Mesendoderm (in vitro differentiated cells): Measurements from ENCODE around the gene NIPBL.

Experiments used
- DNase-seq: peaks from one replicate; pipeline ENCODE4 v3.0.0; 2013
- H2AK5ac ChIP-seq: 2 replicates; pipeline ENCODE4 v1.6.1; 2013; ENCODE audit warnings: low read length, inconsistent platforms
- H2BK120ac ChIP-seq: 2 replicates; pipeline ENCODE4 v1.6.1; 2013; ENCODE audit warnings: low read depth, mild to moderate bottlenecking, low read length, moderate library complexity, mixed read lengths
- H2BK15ac ChIP-seq: replicated peaks from 2 replicates; pipeline ENCODE4 v1.6.1; 2013; ENCODE audit warnings: low read depth, mild to moderate bottlenecking, moderate library complexity
- H2BK5ac ChIP-seq: 2 replicates; pipeline ENCODE4 v1.6.1; 2013; ENCODE audit warnings: low read length, inconsistent platforms
- H3K18ac ChIP-seq: 2 replicates; pipeline ENCODE4 v1.6.1; 2013; ENCODE audit warnings: mild to moderate bottlenecking, low read length, mixed read lengths
- H3K23ac ChIP-seq: one replicate; pipeline ENCODE4 v1.6.1; 2013; ENCODE audit warnings: low read length
- H3K27ac ChIP-seq: 2 replicates; pipeline ENCODE4 v1.5.1; 2013; ENCODE audit warnings: low read depth, mild to moderate bottlenecking, inconsistent platforms, low read length, moderate library complexity
- H3K27me3 ChIP-seq: 2 replicates; pipeline ENCODE4 v1.6.1; 2013; ENCODE audit warnings: low read length, control low read depth, mild to moderate bottlenecking, inconsistent platforms; ENCODE audit not compliant: insufficient read depth, poor library complexity
- H3K36me3 ChIP-seq: 2 replicates; pipeline ENCODE4 v1.6.1; 2013; ENCODE audit warnings: low read length, inconsistent platforms; ENCODE audit not compliant: control insufficient read depth, insufficient read depth
- H3K4ac ChIP-seq: one replicate; pipeline ENCODE4 v1.6.1; 2013; ENCODE audit warnings: low read depth, mild to moderate bottlenecking, low read length, moderate library complexity
- H3K4me1 ChIP-seq: 2 replicates; pipeline ENCODE4 v1.6.1; 2013; ENCODE audit warnings: low read depth, low read length, inconsistent platforms; ENCODE audit not compliant: control insufficient read depth
- H3K4me2 ChIP-seq: 2 replicates; pipeline ENCODE4 v1.6.1; 2013; ENCODE audit warnings: low read length
- H3K4me3 ChIP-seq: 2 replicates; pipeline ENCODE4 v1.5.1; 2013; ENCODE audit warnings: mild to moderate bottlenecking, low read length
- H3K56ac ChIP-seq: one replicate; pipeline ENCODE4 v1.6.1; 2013; ENCODE audit warnings: low read length
- H3K79me1 ChIP-seq: 2 replicates; pipeline ENCODE4 v1.6.1; 2013; ENCODE audit warnings: low read length, inconsistent platforms
- H3K79me2 ChIP-seq: 2 replicates; pipeline ENCODE4 v1.6.1; 2013; ENCODE audit warnings: mild to moderate bottlenecking, low read length; ENCODE audit not compliant: control insufficient read depth, insufficient read depth
- H3K9ac ChIP-seq: 2 replicates; pipeline ENCODE4 v1.6.1; 2013; ENCODE audit warnings: low read length, inconsistent platforms
- H4K5ac ChIP-seq: one replicate; pipeline ENCODE4 v1.6.1; 2013; ENCODE audit warnings: low read length
- H4K8ac ChIP-seq: one replicate; pipeline ENCODE4 v1.6.1; 2013; ENCODE audit warnings: low read depth, mild to moderate bottlenecking, control low read depth, low read length, moderate library complexity
- WGBS: extraction: QIAGEN DNeasy Blood & Tissue Kit; methylation state at CpG from one replicate; pipeline ENCODE4 v1.1.7; 2013; ENCODE audit warnings: low lambda C conversion rate, missing lambda C conversion rate; ENCODE audit not compliant: insufficient coverage; ENCODE audit errors: extremely low coverage; 5-methylcytosine and 5-hydroxymethylcytosine counted together

Gene NIPBL

DNA sequence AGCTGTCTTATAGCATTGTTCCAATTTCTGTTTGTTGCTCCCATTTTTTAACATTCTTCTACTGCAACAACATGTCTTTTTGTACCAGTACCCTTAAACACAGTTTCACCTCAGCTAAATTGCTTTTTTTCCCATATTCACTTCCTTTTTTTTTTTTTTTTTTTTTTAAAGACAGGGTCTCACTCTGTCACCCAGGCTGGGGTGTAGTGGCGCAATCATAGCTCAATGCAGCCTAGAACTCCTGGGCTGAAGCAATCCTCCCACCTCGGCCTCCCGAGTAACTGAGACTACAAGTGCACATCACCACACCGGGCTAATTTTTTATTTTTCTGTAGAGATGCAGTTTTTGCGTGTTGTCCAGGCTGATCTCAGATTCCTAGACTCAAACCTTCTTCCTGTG, 161.3 kb downstream of the NIPBL start:
- Histone ChIP-seq H2BK15ac (no peak overlapping the region), H3K4me2 (no peak overlapping the region), H3K4me3 (no peak overlapping the region), H3K79me1 (no peaks in the 10 kb centered on the region), H3K79me2 (no peaks in the 10 kb centered on the region), H3K27me3 (no peaks in the 10 kb centered on the region), H3K27ac (no peak overlapping the region), H3K4me1 (no peaks in the 10 kb centered on the region), H3K36me3 (no peaks in the 10 kb centered on the region), H3K23ac (no peak overlapping the region), H2BK120ac (no peak overlapping the region), H3K56ac (no peak overlapping the region), H2AK5ac (no peak overlapping the region), H3K4ac (no peak overlapping the region), H4K5ac (no peak overlapping the region), H3K9ac (no peak overlapping the region), H2BK5ac (no peak overlapping the region), H3K18ac (no peak overlapping the region), H4K8ac (no peak overlapping the region)
- DNase-seq: no peak
- whole genome bisulfite sequencing: no CpG with 5 or more reads among the region's 5 CpGs

DNA sequence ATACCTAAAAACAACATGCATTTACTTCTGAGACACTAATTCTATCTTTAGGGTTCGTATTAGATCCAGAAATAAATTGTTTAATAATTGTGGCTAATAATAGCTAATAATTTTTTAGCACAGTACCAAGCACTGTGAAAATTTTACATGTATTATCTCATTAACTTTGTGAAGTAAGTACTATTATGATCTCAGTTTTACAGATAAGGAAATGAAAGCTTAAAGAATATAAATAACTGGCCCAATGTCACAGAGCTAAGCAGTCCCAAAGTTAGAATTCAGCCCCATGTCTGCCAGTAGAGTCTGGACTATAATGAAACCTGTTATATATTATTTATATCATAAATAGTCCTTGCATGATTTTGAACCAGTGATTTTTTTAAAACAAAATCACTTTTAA, 163.3 kb downstream of the NIPBL start:
- WGBS: no CpG with 5 or more reads among the region's 1 CpG
- Histone ChIP-seq H3K18ac (no peak overlapping the region), H3K27me3 (no peaks in the 10 kb centered on the region)

DNA sequence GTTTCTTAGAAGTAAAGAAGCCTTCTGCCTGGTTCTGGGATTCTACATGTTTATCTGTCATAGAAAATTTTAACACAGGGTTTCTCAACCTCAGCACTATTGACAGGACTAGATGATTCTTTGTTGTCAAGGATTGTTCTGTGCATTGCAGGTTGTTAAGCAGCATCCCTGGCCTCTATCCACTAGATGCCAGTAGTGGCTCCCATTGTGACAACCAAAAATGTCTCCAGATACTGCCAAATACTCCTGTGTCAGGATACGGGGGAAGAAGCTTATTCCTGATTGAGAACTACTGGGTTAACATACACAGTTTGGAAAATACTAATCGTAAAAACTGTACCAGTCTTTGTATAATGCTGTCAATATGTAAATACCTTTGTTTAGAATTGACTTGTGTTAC, 167.1 kb downstream of the NIPBL start:
- DNase-seq: peak; percentile 61

More for the DNA sequence above, 163.3 kb downstream of the NIPBL start:
- Histone ChIP-seq H2AK5ac (no peak overlapping the region), H2BK120ac (no peak overlapping the region), H3K4me1 (no peaks in the 10 kb centered on the region), H3K79me2 (no peaks in the 10 kb centered on the region), H3K4ac (no peak overlapping the region), H3K9ac (no peak overlapping the region), H2BK5ac (no peak overlapping the region), H3K23ac (no peak overlapping the region), H3K27ac (no peak overlapping the region), H3K56ac (no peak overlapping the region), H4K5ac (no peak overlapping the region), H3K36me3 (no peaks in the 10 kb centered on the region), H3K4me3 (no peak overlapping the region), H2BK15ac (no peak overlapping the region), H4K8ac (no peak overlapping the region), H3K79me1 (no peaks in the 10 kb centered on the region), H3K4me2 (no peak overlapping the region)
- no peak for DNase-seq

DNA sequence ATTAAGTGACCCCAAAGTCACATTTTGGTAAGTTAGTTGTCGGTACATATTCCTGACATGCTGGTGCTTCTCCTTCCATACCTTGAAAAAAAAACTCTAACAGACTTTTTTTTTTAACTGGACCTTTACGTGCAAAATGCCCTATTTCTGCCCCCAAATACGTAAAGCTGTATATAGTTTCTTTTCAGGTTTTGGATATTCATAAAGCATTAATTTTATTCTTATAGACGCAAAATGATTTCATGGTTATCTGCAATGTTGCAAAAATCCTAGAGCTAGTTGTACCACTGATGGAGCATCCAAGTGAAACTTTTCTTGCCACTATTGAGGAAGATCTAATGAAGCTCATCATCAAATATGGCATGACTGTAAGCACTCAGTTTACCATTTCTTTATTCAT, 167.6 kb downstream of the NIPBL start:
- Histone ChIP-seq H2AK5ac (no peak overlapping the region), H3K27ac (no peak overlapping the region), H3K4me3 (no peak overlapping the region), H3K9ac (no peak overlapping the region), H2BK15ac (no peak overlapping the region), H4K8ac (no peak overlapping the region), H3K36me3 (no peaks in the 10 kb centered on the region), H3K4me1 (no peaks in the 10 kb centered on the region), H3K79me2 (no peaks in the 10 kb centered on the region), H2BK120ac (no peak overlapping the region), H3K56ac (no peak overlapping the region), H3K23ac (no peak overlapping the region), H3K79me1 (no peaks in the 10 kb centered on the region), H3K4ac (no peak overlapping the region), H3K4me2 (no peak overlapping the region), H3K27me3 (no peaks in the 10 kb centered on the region), H2BK5ac (no peak overlapping the region), H3K18ac (no peak overlapping the region), H4K5ac (no peak overlapping the region)
- DNase-seq: no peak
- WGBS: no CpG with 5 or more reads among the region's 4 CpGs

More for the DNA sequence above, 167.1 kb downstream of the NIPBL start:
- H2BK15ac ChIP-seq: no peak overlapping the region
- no peaks in the 10 kb centered on the region for H3K36me3 ChIP-seq
- no peak overlapping the region for H2BK120ac ChIP-seq
- no peak overlapping the region for H3K4me3 ChIP-seq
- H2BK5ac ChIP-seq: no peak overlapping the region
- H4K5ac ChIP-seq: no peak overlapping the region
- no peak overlapping the region for H3K9ac ChIP-seq
- no peak overlapping the region for H4K8ac ChIP-seq
- H3K27me3 ChIP-seq: no peaks in the 10 kb centered on the region
- no peak overlapping the region for H3K4me2 ChIP-seq
- H3K79me1 ChIP-seq: no peaks in the 10 kb centered on the region
- H2AK5ac ChIP-seq: no peak overlapping the region
- H3K79me2 ChIP-seq: no peaks in the 10 kb centered on the region
- H3K4ac ChIP-seq: no peak overlapping the region
- H3K18ac ChIP-seq: no peak overlapping the region
- no peak overlapping the region for H3K56ac ChIP-seq
- no peak overlapping the region for H3K27ac ChIP-seq
- no peak overlapping the region for H3K23ac ChIP-seq
- H3K4me1 ChIP-seq: no peaks in the 10 kb centered on the region
- WGBS: no CpG with 5 or more reads among the region's 2 CpGs

DNA sequence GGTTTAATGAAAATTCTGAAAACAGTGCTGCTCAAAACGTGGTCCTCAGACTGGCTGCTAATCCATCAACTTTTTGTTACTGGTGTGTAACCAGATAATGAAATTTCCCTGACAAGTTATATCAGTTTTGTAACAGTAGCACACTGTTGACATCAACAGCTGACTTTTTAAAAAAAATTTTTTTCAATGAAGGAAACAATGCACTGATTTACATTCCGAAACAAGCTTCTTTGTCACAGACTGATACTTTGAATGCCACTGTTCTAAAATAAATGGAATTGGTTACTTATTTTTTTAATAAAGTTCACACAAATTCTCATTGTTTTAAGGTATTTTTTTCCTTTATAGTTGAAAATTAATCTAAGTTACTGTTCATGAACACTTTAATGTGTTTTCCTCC, 169.1 kb downstream of the NIPBL start:
- Histone ChIP-seq H3K18ac (no peak overlapping the region), H3K4ac (no peak overlapping the region), H3K4me3 (no peak overlapping the region), H3K27ac (no peak overlapping the region), H2BK120ac (no peak overlapping the region), H3K23ac (no peak overlapping the region), H3K79me2 (no peaks in the 10 kb centered on the region), H3K56ac (no peak overlapping the region), H3K36me3 (no peaks in the 10 kb centered on the region), H3K4me1 (no peaks in the 10 kb centered on the region), H3K79me1 (no peaks in the 10 kb centered on the region), H2BK5ac (no peak overlapping the region), H4K8ac (no peak overlapping the region), H2BK15ac (no peak overlapping the region), H2AK5ac (no peak overlapping the region), H3K4me2 (no peak overlapping the region), H4K5ac (no peak overlapping the region), H3K9ac (no peak overlapping the region), H3K27me3 (no peaks in the 10 kb centered on the region)
- no peak for DNase-seq
- no CpG with 5 or more reads among the region's 2 CpGs for whole genome bisulfite sequencing

DNA sequence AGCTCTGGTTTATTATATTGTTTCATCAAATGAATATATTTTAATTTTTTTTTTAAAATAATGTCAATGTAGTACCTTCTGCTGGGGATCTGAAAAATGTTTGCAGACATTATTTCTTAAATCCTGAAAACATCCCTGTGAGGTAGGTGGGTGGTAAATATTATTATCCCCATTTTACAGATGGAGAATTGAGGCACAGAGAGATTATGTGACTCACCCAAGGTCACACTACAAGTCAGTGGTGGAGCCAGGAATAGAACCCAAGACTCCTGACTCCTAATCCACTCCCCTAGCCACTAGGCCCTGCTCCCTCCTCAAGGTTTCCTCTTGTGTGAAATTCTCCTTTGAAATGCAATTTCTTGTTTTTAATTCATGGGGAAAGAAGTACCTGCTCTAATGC, 171.4 kb downstream of the NIPBL start:
- H3K18ac ChIP-seq: no peak overlapping the region
- H3K27me3 ChIP-seq: no peaks in the 10 kb centered on the region
- H2BK15ac ChIP-seq: no peak overlapping the region
- H2BK120ac ChIP-seq: no peak overlapping the region
- H2BK5ac ChIP-seq: no peak overlapping the region
- H3K9ac ChIP-seq: no peak overlapping the region
- H3K56ac ChIP-seq: no peak overlapping the region
- H3K4ac ChIP-seq: no peak overlapping the region
- H3K4me1 ChIP-seq: no peaks in the 10 kb centered on the region
- no peak overlapping the region for H4K8ac ChIP-seq
- no peaks in the 10 kb centered on the region for H3K36me3 ChIP-seq
- no peak overlapping the region for H4K5ac ChIP-seq
- no peak for DNase-seq
- H3K27ac ChIP-seq: no peak overlapping the region
- H2AK5ac ChIP-seq: no peak overlapping the region
- H3K4me2 ChIP-seq: no peak overlapping the region
- H3K79me1 ChIP-seq: no peaks in the 10 kb centered on the region
- H3K79me2 ChIP-seq: no peaks in the 10 kb centered on the region
- no peak overlapping the region for H3K4me3 ChIP-seq
- no peak overlapping the region for H3K23ac ChIP-seq
